ENCODE measurements around the gene C22orf23. TPM values are rescaled to one million over a fixed set of nuclear protein-coding genes. Genes with fewer than 3 reads are reported as not detected.

C22orf23 gene
- total RNA-seq, 2 donors from 2014 or later: not detected

DNA sequence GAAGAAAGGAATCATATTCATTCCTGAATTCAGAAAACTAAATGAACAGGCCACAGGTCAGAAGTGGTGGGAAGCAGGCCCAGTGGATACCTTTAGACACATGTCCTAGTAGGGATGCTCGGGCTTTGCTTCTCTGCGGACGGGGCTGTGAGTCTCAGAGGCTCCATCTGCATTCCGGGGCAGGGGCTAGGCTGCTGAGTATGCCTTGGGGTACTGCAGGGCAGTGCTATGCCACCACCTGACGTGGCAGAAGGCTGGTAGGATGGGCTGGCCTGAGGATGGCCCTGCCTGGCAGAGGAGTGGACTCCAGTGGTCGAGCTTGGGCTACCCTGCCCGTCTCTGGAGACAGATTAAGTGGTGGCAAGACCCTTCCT, 9.6 kb downstream of the C22orf23 start:
- Histone ChIP-seq H3K27ac (no peak overlapping the region), H3K4me3 (no peak overlapping the region), H3K27me3 (no peaks in the 10 kb centered on the region), H3K36me3 (replicated peaks in 1 of 2; ENCODE audit: insufficient read depth in 1 of 2, low read depth in 2 of 2) (peaks cover 7 to 12% of the 10 kb centered on the region in 2 donors), H3K9me3 (no peaks in the 10 kb centered on the region), H3K4me1 (no peaks in the 10 kb centered on the region)
- TF ChIP-seq, protein P1, sequence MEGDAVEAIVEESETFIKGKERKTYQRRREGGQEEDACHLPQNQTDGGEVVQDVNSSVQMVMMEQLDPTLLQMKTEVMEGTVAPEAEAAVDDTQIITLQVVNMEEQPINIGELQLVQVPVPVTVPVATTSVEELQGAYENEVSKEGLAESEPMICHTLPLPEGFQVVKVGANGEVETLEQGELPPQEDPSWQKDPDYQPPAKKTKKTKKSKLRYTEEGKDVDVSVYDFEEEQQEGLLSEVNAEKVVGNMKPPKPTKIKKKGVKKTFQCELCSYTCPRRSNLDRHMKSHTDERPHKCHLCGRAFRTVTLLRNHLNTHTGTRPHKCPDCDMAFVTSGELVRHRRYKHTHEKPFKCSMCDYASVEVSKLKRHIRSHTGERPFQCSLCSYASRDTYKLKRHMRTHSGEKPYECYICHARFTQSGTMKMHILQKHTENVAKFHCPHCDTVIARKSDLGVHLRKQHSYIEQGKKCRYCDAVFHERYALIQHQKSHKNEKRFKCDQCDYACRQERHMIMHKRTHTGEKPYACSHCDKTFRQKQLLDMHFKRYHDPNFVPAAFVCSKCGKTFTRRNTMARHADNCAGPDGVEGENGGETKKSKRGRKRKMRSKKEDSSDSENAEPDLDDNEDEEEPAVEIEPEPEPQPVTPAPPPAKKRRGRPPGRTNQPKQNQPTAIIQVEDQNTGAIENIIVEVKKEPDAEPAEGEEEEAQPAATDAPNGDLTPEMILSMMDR (IDR thresholded peaks at IDR 0.05): no peak
- TF ChIP-seq POLR2A (IDR thresholded peaks at IDR 0.05): no peak
- DNase-seq: no peak
- intact Hi-C loops (cut with DNase I): no loop called here
- WGBS, 2 donors: 91 to 92% methylated on average over 4 to 7 of the region's 7 CpGs
- ATAC-seq: no peak

DNA sequence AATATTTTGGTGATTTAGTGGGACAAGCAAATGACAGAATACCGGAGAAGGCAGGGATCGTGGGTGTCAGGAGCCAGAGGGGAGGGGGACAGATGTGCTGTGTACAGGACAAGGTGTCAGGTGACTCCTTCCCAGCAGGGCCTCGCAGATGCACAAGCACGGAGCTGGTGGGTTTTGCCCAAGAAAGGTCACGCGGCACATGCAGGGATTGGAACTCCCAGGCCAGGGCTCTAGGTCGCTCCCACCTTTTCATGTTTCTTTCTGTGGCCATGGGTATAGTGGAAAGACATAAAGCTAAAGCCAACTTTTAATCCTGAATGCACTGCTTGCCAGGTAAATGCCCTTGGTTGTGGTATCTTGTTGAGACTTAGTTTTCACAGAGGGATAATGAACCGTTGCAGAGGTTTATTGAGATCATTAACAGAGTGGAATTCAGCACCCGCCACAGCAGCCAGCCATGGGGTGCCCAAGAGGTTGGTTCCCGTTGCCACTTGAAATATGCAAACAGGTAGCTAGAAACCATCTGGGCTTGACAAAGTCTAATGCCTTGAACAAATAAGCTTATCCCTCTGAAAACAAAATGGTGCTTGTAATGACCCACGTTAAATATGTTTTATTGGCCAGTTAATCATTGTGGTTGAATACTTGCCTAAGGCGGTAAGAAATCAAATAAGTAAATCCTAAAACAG, 10.1 kb downstream of the C22orf23 start:
- DNase-seq (no peak), ATAC-seq (no peak)
- Histone ChIP-seq H3K4me3 (no peak overlapping the region), H3K36me3 (replicated peaks in 1 of 2; ENCODE audit: insufficient read depth in 1 of 2, low read depth in 2 of 2) (peaks cover 7 to 14% of the 10 kb centered on the region in 2 donors), H3K27ac (no peak overlapping the region), H3K9me3 (no peaks in the 10 kb centered on the region), H3K4me1 (no peaks in the 10 kb centered on the region), H3K27me3 (no peaks in the 10 kb centered on the region)
- intact Hi-C loops (cut with DNase I): no loop called here
- WGBS, 2 donors: 74 to 76% methylated on average over 12 of the region's 12 CpGs
- TF ChIP-seq POLR2A (IDR thresholded peaks at IDR 0.05): no peak
- TF ChIP-seq, protein P1 (IDR thresholded peaks at IDR 0.05): no peak

DNA sequence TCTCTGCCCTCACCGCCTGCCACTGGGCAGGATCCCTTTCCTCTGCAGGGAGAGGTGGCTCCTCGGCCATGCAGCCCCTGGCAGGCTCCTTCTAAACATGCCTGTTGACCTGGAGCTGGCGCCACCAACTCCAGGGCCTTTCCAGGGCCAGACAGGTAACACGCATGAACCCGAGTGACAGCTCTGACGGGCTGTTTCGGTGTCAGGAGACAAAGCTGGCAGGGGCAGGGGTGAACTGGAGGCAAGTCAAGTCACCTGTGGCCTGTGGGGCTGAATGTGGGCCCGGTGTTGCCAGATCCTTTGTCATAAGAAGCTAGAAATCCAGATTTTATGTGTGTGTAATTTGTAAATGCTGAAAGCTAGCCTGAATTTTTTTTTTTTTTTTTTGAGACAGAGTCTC, 11.3 kb downstream of the C22orf23 start:
- Histone ChIP-seq H3K36me3 (replicated peaks in 1 of 2; ENCODE audit: insufficient read depth in 1 of 2, low read depth in 2 of 2) (peaks cover 11 to 14% of the 10 kb centered on the region in 2 donors), H3K9me3 (no peaks in the 10 kb centered on the region), H3K4me1 (no peaks in the 10 kb centered on the region), H3K27ac (no peak overlapping the region), H3K27me3 (no peaks in the 10 kb centered on the region), H3K4me3 (no peak overlapping the region)
- ATAC-seq (no peak), DNase-seq (no peak)
- TF ChIP-seq, protein P1 (IDR thresholded peaks at IDR 0.05): no peak
- TF ChIP-seq POLR2A (IDR thresholded peaks at IDR 0.05): no peak
- 84 to 92% methylated on average over 6 of the region's 8 CpGs for whole genome bisulfite sequencing, 2 donors
- intact Hi-C loops (cut with DNase I): no loop called here

DNA sequence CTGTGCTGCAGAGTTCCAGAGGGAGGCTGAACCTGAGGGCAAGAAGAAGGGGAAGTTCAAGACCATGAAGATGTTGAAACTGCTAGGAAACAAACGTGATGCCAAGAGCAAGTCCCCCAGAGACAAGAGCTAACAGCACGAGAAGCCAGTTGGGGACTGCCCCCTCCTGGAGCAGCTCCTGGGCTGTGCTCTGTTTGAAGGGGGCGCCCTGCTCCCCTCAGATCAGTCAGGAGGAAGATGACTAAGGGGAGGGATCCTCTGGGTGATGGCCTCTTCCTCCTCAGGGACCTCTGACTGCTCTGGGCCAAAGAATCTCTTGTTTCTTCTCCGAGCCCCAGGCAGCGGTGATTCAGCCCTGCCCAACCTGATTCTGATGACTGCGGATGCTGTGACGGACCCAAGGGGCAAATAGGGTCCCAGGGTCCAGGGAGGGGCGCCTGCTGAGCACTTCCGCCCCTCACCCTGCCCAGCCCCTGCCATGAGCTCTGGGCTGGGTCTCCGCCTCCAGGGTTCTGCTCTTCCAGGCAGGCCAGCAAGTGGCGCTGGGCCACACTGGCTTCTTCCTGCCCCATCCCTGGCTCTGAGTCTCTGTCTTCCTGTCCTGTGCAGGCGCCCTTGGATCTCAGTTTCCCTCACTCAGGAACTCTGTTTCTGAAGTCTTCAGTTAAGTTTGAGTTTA, 12.6 kb downstream of the C22orf23 start:
- DNase-seq: no peak
- Histone ChIP-seq H3K9me3 (no peaks in the 10 kb centered on the region), H3K4me1 (no peaks in the 10 kb centered on the region), H3K36me3 (replicated peaks in 1 of 2; ENCODE audit: insufficient read depth in 1 of 2, low read depth in 2 of 2) (peaks cover 11 to 17% of the 10 kb centered on the region in 2 donors), H3K4me3 (no peak overlapping the region), H3K27ac (no peak overlapping the region), H3K27me3 (no peaks in the 10 kb centered on the region)
- peak; percentile 15 for ATAC-seq
- intact Hi-C loops (cut with DNase I): no loop called here
- TF ChIP-seq POLR2A (IDR thresholded peaks at IDR 0.05): no peak
- TF ChIP-seq, protein P1 (IDR thresholded peaks at IDR 0.05): no peak
- WGBS, 2 donors: 79 to 84% methylated on average over 5 to 12 of the region's 12 CpGs

Measured in body of pancreas (tissue), 4 donors.